MM.1S (cell line): ENCODE data around the gene OLIG3.

Source experiments
- DNase-seq: peaks from one replicate; pipeline ENCODE4 v3.0.0-alpha.2; 2015
- H2AFZ ChIP-seq: fragments of 300-600 bp; sonication (generic); 2 replicates; pipeline ENCODE4 v1.6.0; 2016; ENCODE audit warnings: antibody characterized with exemption, low read length
- H3F3A ChIP-seq: fragments of 300-600 bp; sonication (generic); 2 replicates; pipeline ENCODE4 v1.6.1; 2016; ENCODE audit warnings: mild to moderate bottlenecking, antibody characterized with exemption, low read length, moderate library complexity, mixed read lengths; ENCODE audit not compliant: insufficient read depth
- H3K27ac ChIP-seq: fragments of 300-600 bp; sonication (generic); 2 replicates; pipeline ENCODE4 v1.5.1; 2016; ENCODE audit warnings: mild to moderate bottlenecking, low read length
- H3K27me3 ChIP-seq: fragments of 300-600 bp; sonication (generic); replicated peaks from 2 replicates; pipeline ENCODE4 v1.6.0; 2016; ENCODE audit warnings: low read length; ENCODE audit not compliant: insufficient read depth
- H3K36me3 ChIP-seq: fragments of 300-600 bp; sonication (generic); replicated peaks from 2 replicates; pipeline ENCODE4 v1.6.1; 2016; ENCODE audit warnings: mild to moderate bottlenecking, low read length, mixed read lengths; ENCODE audit not compliant: insufficient read depth
- H3K4me1 ChIP-seq: fragments of 300-600 bp; sonication (generic); 2 replicates; pipeline ENCODE4 v1.6.1; 2016; ENCODE audit warnings: low read length, mixed read lengths
- H3K4me2 ChIP-seq: fragments of 300-600 bp; sonication (generic); 2 replicates; pipeline ENCODE4 v1.6.0; 2016; ENCODE audit warnings: low read depth, low read length
- H3K4me3 ChIP-seq: fragments of 300-600 bp; sonication (generic); 2 replicates; pipeline ENCODE4 v1.5.1; 2016; ENCODE audit warnings: low read length, mixed read lengths
- H3K79me2 ChIP-seq: fragments of 300-600 bp; sonication (generic); 2 replicates; pipeline ENCODE4 v1.6.1; 2016; ENCODE audit warnings: mixed run types, low read length, mixed read lengths
- H3K9ac ChIP-seq: fragments of 300-600 bp; sonication (generic); 2 replicates; pipeline ENCODE4 v1.6.1; 2016; ENCODE audit warnings: low read length, mixed read lengths
- H3K9me2 ChIP-seq: fragments of 300-600 bp; sonication (generic); replicated peaks from 2 replicates; pipeline ENCODE4 v1.6.1; 2016; ENCODE audit warnings: mild to moderate bottlenecking, low read length, mixed read lengths; ENCODE audit not compliant: insufficient read depth
- H3K9me3 ChIP-seq: fragments of 300-600 bp; sonication (generic); replicated peaks from 2 replicates; pipeline ENCODE4 v1.6.1; 2016; ENCODE audit warnings: mild to moderate bottlenecking, low read length, mixed read lengths; ENCODE audit not compliant: insufficient read depth
- H4K20me1 ChIP-seq: fragments of 300-600 bp; sonication (generic); 2 replicates; pipeline ENCODE4 v1.6.1; 2016; ENCODE audit warnings: mild to moderate bottlenecking, low read length, moderate library complexity, mixed read lengths; ENCODE audit not compliant: insufficient read depth
- EZH2 ChIP-seq: fragments of 300-600 bp; sonication (generic); optimal IDR thresholded peaks from 2 replicates; pipeline ENCODE3; 2017; ENCODE audit warnings: low read depth, mild to moderate bottlenecking, antibody characterized with exemption, low read length, mixed read lengths
- EZH2phosphoT487 ChIP-seq: fragments of 300-600 bp; sonication (generic); IDR thresholded peaks from 2 replicates; pipeline ENCODE4 v1.6.1; 2018; ENCODE audit warnings: antibody characterized with exemption, low read length
- TF ChIP-seq, protein P1 (sequence below): fragments of 300-600 bp; sonication (generic); IDR thresholded peaks from 2 replicates; pipeline ENCODE4 v1.5.1; 2016; ENCODE audit warnings: antibody characterized with exemption, low read length, mixed read lengths

OLIG3 gene

DNA sequence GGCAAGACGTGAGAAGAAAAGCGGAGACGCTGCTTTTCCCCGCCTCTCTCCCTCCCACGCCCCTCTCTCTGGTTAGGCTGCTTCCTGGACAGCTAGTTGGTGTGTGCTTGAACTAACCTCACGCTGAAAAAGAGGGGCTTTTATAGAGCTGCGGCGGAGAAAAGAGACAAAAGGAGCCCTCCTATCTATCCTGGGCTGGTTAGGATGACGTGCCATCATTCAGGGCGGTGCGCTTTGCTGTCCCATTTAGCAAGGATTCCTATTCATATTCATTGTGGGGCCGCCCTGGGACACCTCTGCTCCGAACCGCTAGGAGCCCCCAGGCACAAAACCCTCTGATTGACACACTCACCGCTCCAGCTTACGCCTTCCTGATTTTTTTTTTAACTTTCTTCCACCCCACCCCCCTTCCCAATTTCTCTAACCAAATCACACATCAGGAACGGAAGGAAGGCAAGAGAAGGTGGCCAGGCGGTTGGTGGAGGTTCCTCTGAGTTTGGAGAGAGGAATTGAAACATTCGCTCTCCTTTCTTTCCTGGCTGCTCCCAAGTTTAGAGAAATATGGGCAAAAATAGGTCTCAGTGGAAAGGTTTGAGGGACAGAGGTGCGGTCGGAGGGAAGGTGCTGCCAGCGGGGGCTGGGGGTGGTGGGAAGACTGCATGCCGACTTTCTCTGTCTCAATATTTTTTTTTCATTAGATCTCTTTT, at the start of gene OLIG3:
OLIG3 (minus strand) TSS at position 114 of the 707 bp plus-strand sequence. CDS start 224 bp downstream, outside the sequence.
- DNase-seq: no peak
- Histone ChIP-seq H3K4me2 (no peak within 1 kb of the TSS), H3K9me2 (no peaks in the 10 kb centered on the region), H2AFZ (no peak within 1 kb of the TSS), H3K36me3 (no peaks in the 10 kb centered on the region), H3K9me3 (no peaks in the 10 kb centered on the region), H3F3A (no peaks in the 10 kb centered on the region), H4K20me1 (no peaks in the 10 kb centered on the region), H3K4me1 (no peaks in the 10 kb centered on the region), H3K27ac (no peak within 1 kb of the TSS), H3K27me3 (peaks cover 44% of the 10 kb centered on the region), H3K9ac (no peak within 1 kb of the TSS), H3K79me2 (no peaks in the 10 kb centered on the region), H3K4me3 (no peak within 1 kb of the TSS)
- TF ChIP-seq EZH2: no peak
- no peak for TF ChIP-seq EZH2phosphoT487
- TF ChIP-seq, protein P1, sequence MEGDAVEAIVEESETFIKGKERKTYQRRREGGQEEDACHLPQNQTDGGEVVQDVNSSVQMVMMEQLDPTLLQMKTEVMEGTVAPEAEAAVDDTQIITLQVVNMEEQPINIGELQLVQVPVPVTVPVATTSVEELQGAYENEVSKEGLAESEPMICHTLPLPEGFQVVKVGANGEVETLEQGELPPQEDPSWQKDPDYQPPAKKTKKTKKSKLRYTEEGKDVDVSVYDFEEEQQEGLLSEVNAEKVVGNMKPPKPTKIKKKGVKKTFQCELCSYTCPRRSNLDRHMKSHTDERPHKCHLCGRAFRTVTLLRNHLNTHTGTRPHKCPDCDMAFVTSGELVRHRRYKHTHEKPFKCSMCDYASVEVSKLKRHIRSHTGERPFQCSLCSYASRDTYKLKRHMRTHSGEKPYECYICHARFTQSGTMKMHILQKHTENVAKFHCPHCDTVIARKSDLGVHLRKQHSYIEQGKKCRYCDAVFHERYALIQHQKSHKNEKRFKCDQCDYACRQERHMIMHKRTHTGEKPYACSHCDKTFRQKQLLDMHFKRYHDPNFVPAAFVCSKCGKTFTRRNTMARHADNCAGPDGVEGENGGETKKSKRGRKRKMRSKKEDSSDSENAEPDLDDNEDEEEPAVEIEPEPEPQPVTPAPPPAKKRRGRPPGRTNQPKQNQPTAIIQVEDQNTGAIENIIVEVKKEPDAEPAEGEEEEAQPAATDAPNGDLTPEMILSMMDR: no peak

DNA sequence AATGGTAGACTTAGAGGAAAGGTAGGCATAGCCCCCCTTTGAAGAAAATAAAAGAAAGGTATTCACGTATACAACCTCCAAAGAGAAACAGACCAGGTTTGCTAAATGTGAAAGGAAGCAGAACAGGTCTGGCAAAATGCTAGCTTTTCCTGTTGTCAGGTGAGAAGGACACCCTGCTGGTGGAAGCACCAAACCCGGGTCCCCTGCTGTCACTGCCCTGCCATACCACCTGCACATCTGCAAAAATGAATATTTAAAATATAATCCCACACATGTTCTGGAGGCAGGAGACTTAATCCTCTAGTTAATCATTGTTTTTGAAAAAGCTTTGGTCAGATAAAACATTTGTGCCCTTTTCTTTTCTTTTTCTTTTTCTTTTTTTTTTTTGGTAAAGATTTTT, 48.9 kb upstream of the OLIG3 start:
- no peaks in the 10 kb centered on the region for H4K20me1 ChIP-seq
- H3K36me3 ChIP-seq: no peaks in the 10 kb centered on the region
- H3K9ac ChIP-seq: no peak overlapping the region
- H3K4me2 ChIP-seq: peak overlapping the region; percentile 20
- H3K4me3 ChIP-seq: peak overlapping the region; percentile 44
- H3K9me3 ChIP-seq: no peaks in the 10 kb centered on the region
- H3K79me2 ChIP-seq: no peaks in the 10 kb centered on the region
- peak overlapping the region; percentile 33; the same call in 1 of the 2 replicates for H3K27ac ChIP-seq
- no peaks in the 10 kb centered on the region for H3K9me2 ChIP-seq
- H3F3A ChIP-seq: peaks cover 4% of the 10 kb centered on the region; the same call in 1 of the 2 replicates
- peak overlapping the region; percentile 1; the same call in 1 of the 2 replicates for H2AFZ ChIP-seq
- TF ChIP-seq EZH2phosphoT487 (no peak), EZH2 (no peak)
- TF ChIP-seq, protein P1: peak; percentile 33
- DNase-seq: peak; percentile 60
- H3K27me3 ChIP-seq: no peaks in the 10 kb centered on the region
- peaks cover 6% of the 10 kb centered on the region; the same call in 1 of the 2 replicates for H3K4me1 ChIP-seq

DNA sequence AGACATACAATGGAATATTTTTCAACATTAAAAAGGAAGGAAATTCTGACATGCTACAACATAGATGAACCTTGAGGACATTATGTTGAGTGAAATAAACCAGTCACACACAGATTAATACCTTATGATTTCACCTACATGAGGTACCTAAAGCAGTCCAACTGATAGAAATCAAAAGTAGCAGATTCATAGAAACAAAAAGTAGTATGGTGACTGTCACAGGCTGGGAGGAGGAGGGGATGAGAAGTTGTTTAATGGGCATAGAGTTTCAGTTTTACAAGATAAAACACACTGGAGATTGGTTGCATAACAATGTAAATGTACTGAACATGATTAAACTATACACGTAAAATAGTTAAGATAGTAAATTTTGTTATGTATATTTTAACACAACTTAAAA, 48.5 kb upstream of the OLIG3 start:
- H3K27ac ChIP-seq: peak overlapping the region; percentile 33; the same call in 1 of the 2 replicates
- peaks cover 6% of the 10 kb centered on the region; the same call in 1 of the 2 replicates for H3K4me1 ChIP-seq
- peak overlapping the region; percentile 20 for H3K4me2 ChIP-seq
- TF ChIP-seq EZH2 (no peak), EZH2phosphoT487 (no peak)
- TF ChIP-seq, protein P1: no peak
- DNase-seq: peak; percentile 43
- H2AFZ ChIP-seq: peak overlapping the region; percentile 1; the same call in 1 of the 2 replicates
- H3K9me2 ChIP-seq: no peaks in the 10 kb centered on the region
- no peak overlapping the region for H3K9ac ChIP-seq
- no peaks in the 10 kb centered on the region for H4K20me1 ChIP-seq
- peak overlapping the region; percentile 44 for H3K4me3 ChIP-seq
- H3K9me3 ChIP-seq: no peaks in the 10 kb centered on the region
- no peaks in the 10 kb centered on the region for H3K27me3 ChIP-seq
- no peaks in the 10 kb centered on the region for H3K79me2 ChIP-seq
- peaks cover 4% of the 10 kb centered on the region; the same call in 1 of the 2 replicates for H3F3A ChIP-seq
- no peaks in the 10 kb centered on the region for H3K36me3 ChIP-seq
